Measurements from ENCODE around the gene INS.

- no peak for TF ChIP-seq CTCF (IDR thresholded peaks at IDR 0.05)
- no peak for TF ChIP-seq EZH2 (IDR thresholded peaks at IDR 0.05; ENCODE audit: borderline replicate concordance, insufficient read depth, low read depth, low read length, poor library complexity, severe bottlenecking)
These were observed 3.5 kb downstream of the INS start for GRCh38 chr11:2157294-2158040.
